Measurements from ENCODE around the gene BACE2. TPM values are rescaled to one million over a fixed set of nuclear protein-coding genes. Genes with fewer than 3 reads are reported as not detected.

The BACE2 gene
- total and polyA plus RNA-seq, 2 of the 13 experiments (the other 11 are each of a cell fraction or from before 2014, with no cell fraction given): 0.07 to 0.11 TPM

- no peak for TF ChIP-seq ZBTB40 (IDR thresholded peaks at IDR 0.05)
- TF ChIP-seq ZBTB40 (CRISPR knock-in tag; IDR thresholded peaks at IDR 0.05): no peak
These were observed 114.5 kb downstream of the BACE2 start (continued) for GRCh38 chr21:41282412-41282811.

DNA sequence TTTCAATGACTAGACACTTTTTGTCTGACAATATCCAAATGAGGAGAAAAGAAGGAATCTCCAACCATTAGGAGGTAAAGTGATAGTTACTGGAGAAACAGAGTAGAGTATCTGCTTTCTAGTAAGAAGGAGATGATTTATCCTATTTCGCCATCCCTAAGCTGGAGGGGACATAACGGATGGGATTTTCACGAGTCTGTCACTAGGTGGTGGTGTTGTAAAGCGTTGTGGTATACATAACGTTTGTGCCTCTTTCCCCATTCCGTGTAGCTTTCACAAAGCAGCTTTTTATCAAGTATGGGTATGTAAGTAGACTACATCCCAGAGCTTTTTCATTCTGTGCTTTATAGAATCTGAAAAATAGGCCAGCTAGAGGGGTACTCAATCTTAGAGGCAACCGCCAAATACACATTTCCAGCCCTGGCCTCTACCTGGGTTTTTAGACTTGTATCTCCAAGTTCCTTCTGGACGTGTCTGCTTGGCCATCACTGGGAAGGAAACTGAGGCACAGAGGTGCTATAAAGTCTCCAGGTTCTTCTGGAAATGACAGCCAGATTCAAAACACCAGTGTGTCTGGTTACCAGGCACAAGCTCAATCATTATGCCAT lies 115.4 kb downstream of the BACE2 start:
- peak; percentile 99 for ATAC-seq
- ChIA-PET CTCF (ENCODE audit: low intra/inter-chr PET ratio, low total read pairs) (interaction anchor here (0.8 to 3.8 kb wide), 5 partner anchors 39 to 178 kb away, joined by 3 to 35 read pairs (median 3); partner anchors contain the start of gene MX2), POLR2A (interaction anchor here (0.9 to 2.4 kb wide), 8 partner anchors 36 to 177 kb away, joined by 3 to 23 read pairs (median 7); partner anchors contain the start of gene MX2)
- BruUV-seq (replicated peaks): no TSS peak
- no peak overlapping the region for H3K27ac ChIP-seq (ENCODE audit: extremely low read length, insufficient read depth, low read length)
- no peaks in the 10 kb centered on the region for H3K9me3 ChIP-seq (ENCODE audit: low read length)
- H3K4me2 ChIP-seq (ENCODE audit: low read depth, low read length): no peak overlapping the region
- H3K4me1 ChIP-seq (ENCODE audit: insufficient read depth, low read length): no peaks in the 10 kb centered on the region
- no peaks in the 10 kb centered on the region for H3K79me2 ChIP-seq (ENCODE audit: insufficient read depth, low read length)
- peak; percentile 93 for FAIRE-seq
- H3K4me3 ChIP-seq (replicated peaks in 1 of 3; ENCODE audit: insufficient read depth in 1 of 3, low read depth in 2 of 3, low read length in 3 of 3): no peak overlapping the region
- WGBS (ENCODE audit: low lambda C conversion rate): 16% methylated on average over 8 of the region's 8 CpGs
- in situ Hi-C loops (cut with HindIII; ENCODE audit: extremely low pct_ligation_motif_present, low pct_unique_long_range_greater_than_20kb) (loop anchor here (5.0 kb wide), 1 partner anchor 179 kb away; no protein-coding TSS in a partner anchor), intact Hi-C loops (cut with micrococcal nuclease; ENCODE audit: unreplicated experiment) (loop anchor here (1.0 to 10.0 kb wide), 4 partner anchors 39 to 321 kb away; no protein-coding TSS in a partner anchor)
- H4K20me1 ChIP-seq (ENCODE audit: insufficient read depth, low read length): no peaks in the 10 kb centered on the region
- peaks cover 0 to 13% of the 10 kb centered on the region in 2 experiments; a peak in 2 of 5 replicates for H3K27me3 ChIP-seq (ENCODE audit: control insufficient read depth in 1 of 2, insufficient read depth in 2 of 2, low read length in 2 of 2)
- DNase-seq (ENCODE audit: low spot score): peak; percentile 74
- H3K9ac ChIP-seq (ENCODE audit: insufficient read depth, low read depth, low read length): no peak overlapping the region
- no peak overlapping the region for H2AFZ ChIP-seq (ENCODE audit: low read length)
- no peaks in the 10 kb centered on the region for H3K36me3 ChIP-seq (replicated peaks in 1 of 2; ENCODE audit: control insufficient read depth in 1 of 2, insufficient read depth in 2 of 2, low read length in 2 of 2)
- TF ChIP-seq CEBPB (IDR thresholded peaks at IDR 0.05; ENCODE audit: borderline replicate concordance, low read depth, low read length): peak; percentile 75
- TF ChIP-seq CREM (IDR thresholded peaks at IDR 0.05): no peak
- TF ChIP-seq CREM (CRISPR knock-in tag; IDR thresholded peaks at IDR 0.05): no peak
- peak; percentile 86 for TF ChIP-seq RAD21 (CRISPR knock-in tag; IDR thresholded peaks at IDR 0.05)
- peak; percentile 98 for TF ChIP-seq STAG1 (CRISPR knock-in tag; IDR thresholded peaks at IDR 0.05)
- TF ChIP-seq, protein P1, sequence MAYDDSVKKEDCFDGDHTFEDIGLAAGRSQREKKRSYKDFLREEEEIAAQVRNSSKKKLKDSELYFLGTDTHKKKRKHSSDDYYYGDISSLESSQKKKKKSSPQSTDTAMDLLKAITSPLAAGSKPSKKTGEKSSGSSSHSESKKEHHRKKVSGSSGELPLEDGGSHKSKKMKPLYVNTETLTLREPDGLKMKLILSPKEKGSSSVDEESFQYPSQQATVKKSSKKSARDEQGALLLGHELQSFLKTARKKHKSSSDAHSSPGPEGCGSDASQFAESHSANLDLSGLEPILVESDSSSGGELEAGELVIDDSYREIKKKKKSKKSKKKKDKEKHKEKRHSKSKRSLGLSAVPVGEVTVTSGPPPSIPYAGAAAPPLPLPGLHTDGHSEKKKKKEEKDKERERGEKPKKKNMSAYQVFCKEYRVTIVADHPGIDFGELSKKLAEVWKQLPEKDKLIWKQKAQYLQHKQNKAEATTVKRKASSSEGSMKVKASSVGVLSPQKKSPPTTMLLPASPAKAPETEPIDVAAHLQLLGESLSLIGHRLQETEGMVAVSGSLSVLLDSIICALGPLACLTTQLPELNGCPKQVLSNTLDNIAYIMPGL (CRISPR knock-in tag; IDR thresholded peaks at IDR 0.05; ENCODE audit: borderline replicate concordance in 1 of 2, low read depth in 1 of 2): 0 out of 4 replicates have a peak, but pooled peaks of 1 of the 2 experiments have one; percentile 22
- TF ChIP-seq, protein P2, sequence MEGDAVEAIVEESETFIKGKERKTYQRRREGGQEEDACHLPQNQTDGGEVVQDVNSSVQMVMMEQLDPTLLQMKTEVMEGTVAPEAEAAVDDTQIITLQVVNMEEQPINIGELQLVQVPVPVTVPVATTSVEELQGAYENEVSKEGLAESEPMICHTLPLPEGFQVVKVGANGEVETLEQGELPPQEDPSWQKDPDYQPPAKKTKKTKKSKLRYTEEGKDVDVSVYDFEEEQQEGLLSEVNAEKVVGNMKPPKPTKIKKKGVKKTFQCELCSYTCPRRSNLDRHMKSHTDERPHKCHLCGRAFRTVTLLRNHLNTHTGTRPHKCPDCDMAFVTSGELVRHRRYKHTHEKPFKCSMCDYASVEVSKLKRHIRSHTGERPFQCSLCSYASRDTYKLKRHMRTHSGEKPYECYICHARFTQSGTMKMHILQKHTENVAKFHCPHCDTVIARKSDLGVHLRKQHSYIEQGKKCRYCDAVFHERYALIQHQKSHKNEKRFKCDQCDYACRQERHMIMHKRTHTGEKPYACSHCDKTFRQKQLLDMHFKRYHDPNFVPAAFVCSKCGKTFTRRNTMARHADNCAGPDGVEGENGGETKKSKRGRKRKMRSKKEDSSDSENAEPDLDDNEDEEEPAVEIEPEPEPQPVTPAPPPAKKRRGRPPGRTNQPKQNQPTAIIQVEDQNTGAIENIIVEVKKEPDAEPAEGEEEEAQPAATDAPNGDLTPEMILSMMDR (CRISPR knock-in tag; IDR thresholded peaks at IDR 0.05): peak; percentile 92
